ENCODE results near the gene CNOT3. TPM values are rescaled to one million over a fixed set of nuclear protein-coding genes. Genes with fewer than 3 reads are reported as not detected.

Gene CNOT3
- total and polyA plus RNA-seq, 7 experiments from 2014 or later, result 10.1 to 84.6 (median 41.2) TPM

GRCh38 chr19:54162884-54163283 is 25.3 kb downstream of the CNOT3 start:
- peaks cover 0 to 9% (median 4%) of the 10 kb centered on the region in 3 experiments for H3K36me3 ChIP-seq (ENCODE audit: control insufficient read depth in 2 of 3, insufficient read depth in 3 of 3, low read length in 3 of 3)
- H3K4me3 ChIP-seq (ENCODE audit: low read length), result peak overlapping the region; percentile 53
- Mint-ChIP-seq H3K9me3 (peaks cover 0 to 9% (median 0%) of the 10 kb centered on the region in 11 donors), H3K4me3 (peak overlapping the region; percentile 80 to 98 (median 94)), H3K4me1 (peaks cover 40 to 71% (median 55%) of the 10 kb centered on the region in 7 donors), H3K27me3 (no peaks in the 10 kb centered on the region), H3K36me3 (peaks cover 0 to 4% (median 0%) of the 10 kb centered on the region in 5 donors), H3K27ac (peak overlapping the region in 8 of 9 donors; percentile 40 to 88 (median 71))
- no peaks in the 10 kb centered on the region for H3K9me3 ChIP-seq (ENCODE audit: control insufficient read depth in 2 of 3, low read length in 3 of 3)
- H3K27ac ChIP-seq (ENCODE audit: low read depth, low read length), result no peak overlapping the region
- H3K27me3 ChIP-seq (ENCODE audit: control insufficient read depth in 2 of 2, insufficient read depth in 2 of 2, low read length in 2 of 2), result no peaks in the 10 kb centered on the region
- H3K4me1 ChIP-seq (ENCODE audit: control insufficient read depth in 2 of 2, insufficient read depth in 2 of 2, low read length in 2 of 2), result peaks cover 26 to 39% of the 10 kb centered on the region in 2 donors
- ATAC-seq, result no peak
- no peak for DNase-seq
- intact Hi-C loops (cut with micrococcal nuclease), result loop anchor here in 1 of 2 donors (1.0 to 10.0 kb wide), 3 partner anchors 27 to 1492 kb away; partner anchors contain the start of genes RPS9 and U2AF2
- ChIA-PET CTCF (no interaction called here), POLR2A (interaction anchor here (0.5 to 1.1 kb wide), 3 partner anchors 26 to 40 kb away, joined by 3 read pairs; partner anchors contain the start of genes MBOAT7 and RPS9)

GRCh38 chr19:54164369-54165068 is 27.0 kb downstream of the CNOT3 start:
- peak overlapping the region; percentile 27 to 95 (median 58) for H3K4me3 Mint-ChIP-seq
- H3K9me3 Mint-ChIP-seq, result peaks cover 0 to 5% (median 0%) of the 10 kb centered on the region in 11 donors
- Histone ChIP-seq H3K9me3 (ENCODE audit: control insufficient read depth in 2 of 3, low read length in 3 of 3) (no peaks in the 10 kb centered on the region), H3K36me3 (ENCODE audit: control insufficient read depth in 2 of 3, insufficient read depth in 3 of 3, low read length in 3 of 3) (peaks cover 0 to under 1% (median 0%) of the 10 kb centered on the region in 3 experiments), H3K4me3 (ENCODE audit: low read length) (no peak overlapping the region), H3K27ac (ENCODE audit: low read depth, low read length) (no peak overlapping the region), H3K27me3 (ENCODE audit: control insufficient read depth in 2 of 2, insufficient read depth in 2 of 2, low read length in 2 of 2) (no peaks in the 10 kb centered on the region), H3K4me1 (ENCODE audit: control insufficient read depth in 2 of 2, insufficient read depth in 2 of 2, low read length in 2 of 2) (peaks cover 17 to 31% of the 10 kb centered on the region in 2 donors)
- H3K27me3 Mint-ChIP-seq, result no peaks in the 10 kb centered on the region
- peaks cover 29 to 55% (median 45%) of the 10 kb centered on the region in 7 donors for H3K4me1 Mint-ChIP-seq
- ChIA-PET CTCF (interaction anchor here (0.9 kb wide), 1 partner anchor 67 kb away, joined by 3 read pairs; no protein-coding TSS in a partner anchor), POLR2A (interaction anchor here (0.9 to 1.2 kb wide), 3 partner anchors 25 to 35 kb away, joined by 3 read pairs; partner anchors contain the start of genes MBOAT7 and RPS9)
- peak overlapping the region in 2 of 9 donors; percentile 21 to 49 for H3K27ac Mint-ChIP-seq
- peak; percentile 16 for ATAC-seq
- H3K36me3 Mint-ChIP-seq, result peaks cover 0 to 2% (median 0%) of the 10 kb centered on the region in 5 donors
- peak in 2 of 9 donors; percentile 50 to 86 for DNase-seq
- intact Hi-C loops (cut with micrococcal nuclease), result loop anchor here in 1 of 2 donors (10.0 kb wide), 1 partner anchor 1490 kb away; the partner anchor contains the start of gene U2AF2

DNA sequence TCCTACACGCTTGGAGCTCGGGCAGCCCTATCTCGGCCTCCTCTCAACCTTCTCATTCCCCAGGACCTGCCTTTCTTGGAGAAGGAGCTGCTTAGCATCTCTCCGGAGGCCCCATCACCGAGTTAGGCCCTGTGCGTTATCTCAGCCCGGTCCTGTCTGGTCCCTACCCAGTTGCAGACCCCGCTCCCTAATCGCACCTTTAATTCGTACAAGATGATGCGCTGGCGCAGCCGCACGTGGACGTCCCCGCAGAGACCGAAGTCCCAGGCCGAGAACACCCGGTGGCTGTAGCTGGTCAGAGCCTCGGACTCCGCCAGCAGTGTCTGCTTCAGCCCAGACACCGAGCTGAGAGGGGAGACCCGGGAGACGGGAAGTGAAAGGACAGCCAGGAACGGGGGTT is 27.7 kb downstream of the CNOT3 start:
- H3K36me3 ChIP-seq (ENCODE audit: control insufficient read depth in 2 of 3, insufficient read depth in 3 of 3, low read length in 3 of 3), result no peaks in the 10 kb centered on the region
- Mint-ChIP-seq H3K9me3 (peaks cover 0 to 3% (median 0%) of the 10 kb centered on the region in 11 donors), H3K27ac (peak overlapping the region in 1 of 9 donors; percentile 21), H3K27me3 (no peaks in the 10 kb centered on the region), H3K36me3 (peaks cover 0 to 2% (median 0%) of the 10 kb centered on the region in 5 donors), H3K4me1 (peaks cover 29 to 48% (median 38%) of the 10 kb centered on the region in 7 donors), H3K4me3 (peak overlapping the region in 3 of 10 donors; percentile 55 to 91 (median 79))
- ATAC-seq, result no peak
- no peak overlapping the region for H3K27ac ChIP-seq (ENCODE audit: low read depth, low read length)
- H3K4me1 ChIP-seq (ENCODE audit: control insufficient read depth in 2 of 2, insufficient read depth in 2 of 2, low read length in 2 of 2), result peaks cover 15 to 29% of the 10 kb centered on the region in 2 donors
- intact Hi-C loops (cut with micrococcal nuclease), result loop anchor here in 1 of 2 donors (10.0 kb wide), 1 partner anchor 1490 kb away; the partner anchor contains the start of gene U2AF2
- no peak overlapping the region for H3K4me3 ChIP-seq (ENCODE audit: low read length)
- H3K27me3 ChIP-seq (ENCODE audit: control insufficient read depth in 2 of 2, insufficient read depth in 2 of 2, low read length in 2 of 2), result no peaks in the 10 kb centered on the region
- ChIA-PET POLR2A (interaction anchor here (0.8 kb wide), 1 partner anchor 36 kb away, joined by 3 read pairs; the partner anchor contains the start of gene RPS9), CTCF (interaction anchor here (0.9 kb wide), 1 partner anchor 66 kb away, joined by 3 read pairs; no protein-coding TSS in a partner anchor)
- H3K9me3 ChIP-seq (ENCODE audit: control insufficient read depth in 2 of 3, low read length in 3 of 3), result no peaks in the 10 kb centered on the region
- DNase-seq, result no peak

DNA sequence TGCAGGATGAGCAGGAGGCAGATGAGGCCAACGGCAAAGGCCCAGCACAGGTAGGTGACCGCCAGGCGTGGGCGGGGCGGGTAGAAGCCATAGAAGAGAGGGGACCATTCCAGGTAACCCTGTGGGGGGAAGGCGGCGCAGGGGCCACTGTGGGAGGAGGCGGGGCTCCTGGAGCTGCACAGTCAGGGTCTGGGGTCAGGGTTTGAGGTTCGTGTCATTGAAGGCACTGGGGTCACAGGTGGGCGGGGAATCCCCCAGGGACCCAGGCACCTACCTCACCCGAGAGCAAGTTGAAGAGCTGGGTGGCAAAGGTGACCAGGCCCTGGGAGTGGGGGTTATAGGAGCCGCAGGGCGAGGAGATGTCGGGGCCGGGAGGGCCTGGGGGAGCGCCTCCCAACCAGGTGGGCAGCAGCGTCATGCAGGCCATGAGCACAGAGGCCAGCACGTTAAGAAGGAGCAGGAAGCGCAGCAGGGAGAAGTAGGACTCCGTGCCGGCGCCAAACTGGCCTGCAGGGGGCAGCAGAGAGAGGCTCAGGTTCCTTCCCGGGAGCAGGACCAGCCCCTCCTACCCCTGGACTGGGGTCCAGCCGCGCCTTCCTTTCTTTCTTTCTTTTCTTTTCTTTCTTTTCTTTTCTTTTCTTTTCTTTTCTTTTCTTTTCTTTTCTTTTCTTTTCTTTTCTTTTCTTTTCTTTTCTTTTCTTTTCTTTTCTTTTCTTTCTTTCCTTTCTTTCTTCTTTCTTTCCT is 30.8 kb downstream of the CNOT3 start:
- POLR2A ChIA-PET, result interaction anchor here (3.0 kb wide), 1 partner anchor 21 kb away, joined by 7 read pairs; the partner anchor contains the start of gene MBOAT7
- Mint-ChIP-seq H3K9me3 (no peaks in the 10 kb centered on the region), H3K4me3 (peak overlapping the region in 2 of 10 donors; percentile 8 to 28), H3K27ac (no peak overlapping the region), H3K27me3 (no peaks in the 10 kb centered on the region), H3K36me3 (no peaks in the 10 kb centered on the region), H3K4me1 (peaks cover 10 to 25% (median 17%) of the 10 kb centered on the region in 7 donors)
- Histone ChIP-seq H3K36me3 (ENCODE audit: control insufficient read depth in 2 of 3, insufficient read depth in 3 of 3, low read length in 3 of 3) (no peaks in the 10 kb centered on the region), H3K27ac (ENCODE audit: low read depth, low read length) (no peak overlapping the region), H3K4me3 (ENCODE audit: low read length) (no peak overlapping the region), H3K4me1 (ENCODE audit: control insufficient read depth in 2 of 2, insufficient read depth in 2 of 2, low read length in 2 of 2) (peaks cover 4 to 12% of the 10 kb centered on the region in 2 donors), H3K9me3 (ENCODE audit: control insufficient read depth in 2 of 3, low read length in 3 of 3) (no peaks in the 10 kb centered on the region), H3K27me3 (ENCODE audit: control insufficient read depth in 2 of 2, insufficient read depth in 2 of 2, low read length in 2 of 2) (no peaks in the 10 kb centered on the region)
- intact Hi-C loops (cut with micrococcal nuclease), result loop anchor here (1.0 to 10.0 kb wide), 5 partner anchors 21 to 1486 kb away; partner anchors contain the start of genes MBOAT7 (in 2 of the 2) and U2AF2 (in 1 of the 2)
- CTCF ChIA-PET, result interaction anchor here (1.0 to 3.5 kb wide), 3 partner anchors 21 to 66 kb away, joined by 3 to 12 read pairs (median 4); partner anchors contain the start of gene MBOAT7
- DNase-seq (peak; percentile 66 to 94 (median 82)), ATAC-seq (peak; percentile 89)

DNA sequence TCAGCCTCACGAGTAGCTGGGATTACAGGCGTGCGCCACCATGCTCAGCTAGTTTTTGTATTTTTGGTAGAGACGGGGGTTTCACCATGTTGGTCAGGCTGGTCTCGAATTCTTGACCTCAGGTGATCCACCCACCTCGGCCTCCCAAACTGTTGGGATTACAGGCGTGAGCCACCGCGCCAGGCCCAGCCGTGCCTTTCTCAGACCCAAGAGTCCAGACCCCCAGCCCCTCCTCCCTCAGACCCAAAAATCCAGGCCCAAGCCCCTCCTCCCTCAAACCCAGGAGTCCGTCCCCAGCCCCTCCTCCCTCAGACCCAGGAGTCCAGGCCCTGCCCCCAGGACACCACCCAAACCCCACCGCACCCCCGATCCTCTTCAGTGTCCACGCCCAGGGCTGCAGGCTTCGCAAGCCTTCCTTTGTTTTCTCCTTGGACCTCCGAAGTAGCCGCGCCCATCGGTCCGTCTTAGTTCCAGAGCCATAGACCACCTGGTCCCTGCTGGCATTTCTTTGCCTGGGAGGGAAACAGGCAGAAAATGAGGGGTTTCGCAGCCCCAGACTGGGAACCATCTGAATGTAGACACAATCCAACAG is 31.7 kb downstream of the CNOT3 start:
- ChIA-PET CTCF (interaction anchor here (1.5 to 3.5 kb wide), 3 partner anchors 33 to 65 kb away, joined by 5 to 12 read pairs (median 5); partner anchors contain the start of gene CNOT3), POLR2A (interaction anchor here (0.8 to 3.0 kb wide), 2 partner anchors 10 to 20 kb away, joined by 4 to 7 read pairs; partner anchors contain the start of genes LENG1 and MBOAT7)
- no peaks in the 10 kb centered on the region for H3K36me3 Mint-ChIP-seq
- ATAC-seq (no peak), DNase-seq (no peak)
- Histone ChIP-seq H3K27me3 (ENCODE audit: control insufficient read depth in 2 of 2, insufficient read depth in 2 of 2, low read length in 2 of 2) (no peaks in the 10 kb centered on the region), H3K9me3 (ENCODE audit: control insufficient read depth in 2 of 3, low read length in 3 of 3) (no peaks in the 10 kb centered on the region), H3K4me1 (ENCODE audit: control insufficient read depth in 2 of 2, insufficient read depth in 2 of 2, low read length in 2 of 2) (peaks cover 4 to 9% of the 10 kb centered on the region in 2 donors), H3K27ac (ENCODE audit: low read depth, low read length) (no peak overlapping the region), H3K36me3 (ENCODE audit: control insufficient read depth in 2 of 3, insufficient read depth in 3 of 3, low read length in 3 of 3) (no peaks in the 10 kb centered on the region), H3K4me3 (ENCODE audit: low read length) (no peak overlapping the region)
- no peak overlapping the region for H3K4me3 Mint-ChIP-seq
- intact Hi-C loops (cut with micrococcal nuclease), result loop anchor here (2.0 to 10.0 kb wide), 2 partner anchors 222 to 1486 kb away; partner anchors contain the start of gene U2AF2 (in 1 of the 2)
- H3K9me3 Mint-ChIP-seq, result no peaks in the 10 kb centered on the region
- no peaks in the 10 kb centered on the region for H3K27me3 Mint-ChIP-seq
- H3K4me1 Mint-ChIP-seq, result peaks cover 6 to 19% (median 11%) of the 10 kb centered on the region in 7 donors
- no peak overlapping the region for H3K27ac Mint-ChIP-seq

Data from naive thymus-derived CD4-positive, alpha-beta T cell (primary cell).